ENCODE results near the gene BORCS5. TPM values are rescaled to one million over a fixed set of nuclear protein-coding genes. Genes with fewer than 3 reads are reported as not detected.

BORCS5 gene
- total RNA-seq, 2 donors from 2014 or later: 15.2 to 26.1 TPM

DNA sequence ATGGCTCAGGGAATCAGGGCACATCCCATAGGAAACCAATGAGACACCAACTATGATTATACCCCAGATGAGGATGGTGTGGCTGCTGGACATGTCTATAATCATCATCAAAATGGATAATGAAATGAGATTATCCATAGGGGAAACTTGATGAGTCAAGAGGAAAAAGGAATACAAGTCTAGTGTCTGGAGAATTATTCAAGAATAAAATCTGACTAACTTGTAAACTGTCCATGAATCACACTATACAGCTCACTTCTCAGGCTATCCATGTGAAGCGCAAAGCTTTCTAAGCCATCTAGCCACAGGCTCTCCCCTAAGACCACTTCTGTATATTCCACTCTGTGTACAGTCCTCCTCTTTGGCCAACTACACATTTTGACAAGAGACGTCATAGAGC, 153.3 kb downstream of the BORCS5 start:
- Mint-ChIP-seq H3K27ac (no peak overlapping the region), H3K36me3 (ENCODE audit: low read depth) (peaks cover 6% of the 10 kb centered on the region), H3K4me3 (no peak overlapping the region), H3K27me3 (ENCODE audit: insufficient read depth) (no peaks in the 10 kb centered on the region), H3K4me1 (peaks cover 35% of the 10 kb centered on the region), H3K9me3 (no peaks in the 10 kb centered on the region)
- no peak for DNase-seq
- Histone ChIP-seq H3K27ac (ENCODE audit: low read depth, low read length) (no peak overlapping the region), H3K9ac (ENCODE audit: extremely low read depth, low read length, poor library complexity, severe bottlenecking) (no peak overlapping the region), H3K4me1 (ENCODE audit: control insufficient read depth, insufficient read depth, low read length) (peaks cover 11% of the 10 kb centered on the region), H3K36me3 (ENCODE audit: control insufficient read depth, insufficient read depth, low read length) (peaks cover 14% of the 10 kb centered on the region), H3K9me3 (ENCODE audit: control insufficient read depth, low read length) (no peaks in the 10 kb centered on the region), H3K4me3 (ENCODE audit: low read length) (no peak overlapping the region), H3K27me3 (ENCODE audit: control insufficient read depth, insufficient read depth, low read length, poor library complexity, severe bottlenecking) (no peaks in the 10 kb centered on the region)
- TF ChIP-seq, protein P1, sequence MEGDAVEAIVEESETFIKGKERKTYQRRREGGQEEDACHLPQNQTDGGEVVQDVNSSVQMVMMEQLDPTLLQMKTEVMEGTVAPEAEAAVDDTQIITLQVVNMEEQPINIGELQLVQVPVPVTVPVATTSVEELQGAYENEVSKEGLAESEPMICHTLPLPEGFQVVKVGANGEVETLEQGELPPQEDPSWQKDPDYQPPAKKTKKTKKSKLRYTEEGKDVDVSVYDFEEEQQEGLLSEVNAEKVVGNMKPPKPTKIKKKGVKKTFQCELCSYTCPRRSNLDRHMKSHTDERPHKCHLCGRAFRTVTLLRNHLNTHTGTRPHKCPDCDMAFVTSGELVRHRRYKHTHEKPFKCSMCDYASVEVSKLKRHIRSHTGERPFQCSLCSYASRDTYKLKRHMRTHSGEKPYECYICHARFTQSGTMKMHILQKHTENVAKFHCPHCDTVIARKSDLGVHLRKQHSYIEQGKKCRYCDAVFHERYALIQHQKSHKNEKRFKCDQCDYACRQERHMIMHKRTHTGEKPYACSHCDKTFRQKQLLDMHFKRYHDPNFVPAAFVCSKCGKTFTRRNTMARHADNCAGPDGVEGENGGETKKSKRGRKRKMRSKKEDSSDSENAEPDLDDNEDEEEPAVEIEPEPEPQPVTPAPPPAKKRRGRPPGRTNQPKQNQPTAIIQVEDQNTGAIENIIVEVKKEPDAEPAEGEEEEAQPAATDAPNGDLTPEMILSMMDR (conservative IDR thresholded peaks at IDR 0.05): no peak
- 89 to 100% methylated on average over 2 of the region's 2 CpGs for WGBS, 2 experiments (ENCODE audit: insufficient coverage in 1 of 2, insufficient read length in 1 of 2)

DNA sequence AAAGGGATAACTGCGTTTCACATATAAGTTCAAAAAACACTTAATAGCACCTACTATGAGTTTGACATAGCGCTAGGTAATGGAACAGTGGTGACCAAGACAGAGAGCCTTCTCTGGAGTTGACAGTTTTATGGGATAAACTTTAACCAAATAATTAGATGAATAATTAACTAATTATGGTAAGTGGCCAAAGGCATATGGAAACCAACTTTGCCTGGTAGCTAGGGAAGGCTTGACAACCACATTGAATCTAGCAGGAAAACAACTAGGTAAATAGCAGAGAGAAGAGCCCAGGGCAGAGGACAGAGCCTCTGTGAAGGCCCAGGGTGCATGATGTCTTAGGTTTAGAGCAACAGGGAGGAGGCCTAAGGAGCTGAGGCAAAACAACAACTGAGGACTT, 153.7 kb downstream of the BORCS5 start:
- H3K27me3 Mint-ChIP-seq (ENCODE audit: insufficient read depth): no peaks in the 10 kb centered on the region
- H3K4me3 Mint-ChIP-seq: no peak overlapping the region
- H3K27me3 ChIP-seq (ENCODE audit: control insufficient read depth, insufficient read depth, low read length, poor library complexity, severe bottlenecking): no peaks in the 10 kb centered on the region
- H3K9me3 ChIP-seq (ENCODE audit: control insufficient read depth, low read length): no peaks in the 10 kb centered on the region
- H3K27ac Mint-ChIP-seq: no peak overlapping the region
- 86% methylated on average over 1 of the region's 2 CpGs; no CpG with 5 or more reads in 1 of the 2 experiments for WGBS, 2 experiments (ENCODE audit: insufficient coverage in 1 of 2, insufficient read length in 1 of 2)
- H3K4me3 ChIP-seq (ENCODE audit: low read length): no peak overlapping the region
- peaks cover 31% of the 10 kb centered on the region for H3K4me1 Mint-ChIP-seq
- peaks cover 7% of the 10 kb centered on the region for H3K4me1 ChIP-seq (ENCODE audit: control insufficient read depth, insufficient read depth, low read length)
- peaks cover 14% of the 10 kb centered on the region for H3K36me3 ChIP-seq (ENCODE audit: control insufficient read depth, insufficient read depth, low read length)
- H3K9me3 Mint-ChIP-seq: no peaks in the 10 kb centered on the region
- TF ChIP-seq, protein P1 (conservative IDR thresholded peaks at IDR 0.05): no peak
- H3K9ac ChIP-seq (ENCODE audit: extremely low read depth, low read length, poor library complexity, severe bottlenecking): no peak overlapping the region
- H3K27ac ChIP-seq (ENCODE audit: low read depth, low read length): no peak overlapping the region
- peaks cover 10% of the 10 kb centered on the region for H3K36me3 Mint-ChIP-seq (ENCODE audit: low read depth)
- no peak for DNase-seq

DNA sequence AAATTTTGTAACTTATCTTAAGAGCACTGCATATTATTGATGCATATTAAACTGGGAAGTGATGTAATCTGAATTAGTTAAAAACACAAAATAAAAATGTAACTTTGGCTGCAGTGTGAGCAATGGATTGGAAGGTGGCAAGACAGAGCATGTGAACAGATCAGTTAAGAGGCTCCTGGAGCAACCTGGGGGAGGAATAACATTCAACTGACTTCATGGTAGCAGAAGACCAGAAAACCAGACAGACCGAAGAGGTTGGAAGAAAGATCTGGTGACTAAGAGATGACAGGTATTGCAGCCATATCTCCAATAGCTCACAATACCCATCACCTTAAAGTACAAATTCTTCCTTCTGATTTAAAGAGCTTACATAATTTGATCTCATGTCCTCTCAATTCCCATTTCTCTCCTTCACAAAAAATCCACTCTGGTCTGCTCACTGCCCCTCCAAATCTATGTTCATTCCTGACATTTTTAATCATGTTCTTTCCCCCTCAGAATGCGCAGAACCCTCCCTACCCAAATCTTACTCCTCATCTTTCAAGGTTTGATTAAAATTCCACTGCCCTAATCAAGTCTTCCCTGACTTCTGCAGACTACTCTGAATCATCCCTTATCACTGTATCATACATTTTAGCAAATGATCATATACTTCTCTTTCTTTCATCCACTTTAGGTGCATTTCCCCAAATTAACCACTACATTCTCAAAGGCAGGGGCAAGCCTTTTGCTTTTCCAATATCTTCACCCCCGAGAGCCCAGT, 154.3 kb downstream of the BORCS5 start:
- no peak overlapping the region for H3K4me3 Mint-ChIP-seq
- TF ChIP-seq, protein P1 (conservative IDR thresholded peaks at IDR 0.05): no peak
- H3K9ac ChIP-seq (ENCODE audit: extremely low read depth, low read length, poor library complexity, severe bottlenecking): no peak overlapping the region
- H3K9me3 Mint-ChIP-seq: no peaks in the 10 kb centered on the region
- H3K27ac ChIP-seq (ENCODE audit: low read depth, low read length): no peak overlapping the region
- H3K36me3 Mint-ChIP-seq (ENCODE audit: low read depth): peaks cover 10% of the 10 kb centered on the region
- H3K27me3 Mint-ChIP-seq (ENCODE audit: insufficient read depth): no peaks in the 10 kb centered on the region
- no peak overlapping the region for H3K27ac Mint-ChIP-seq
- 96 to 100% methylated on average over 1 to 2 of the region's 3 CpGs for whole genome bisulfite sequencing, 2 experiments (ENCODE audit: insufficient coverage in 1 of 2, insufficient read length in 1 of 2)
- no peaks in the 10 kb centered on the region for H3K9me3 ChIP-seq (ENCODE audit: control insufficient read depth, low read length)
- peaks cover 7% of the 10 kb centered on the region for H3K4me1 ChIP-seq (ENCODE audit: control insufficient read depth, insufficient read depth, low read length)
- DNase-seq: no peak
- H3K4me3 ChIP-seq (ENCODE audit: low read length): no peak overlapping the region
- H3K36me3 ChIP-seq (ENCODE audit: control insufficient read depth, insufficient read depth, low read length): peaks cover 14% of the 10 kb centered on the region
- H3K4me1 Mint-ChIP-seq: peaks cover 26% of the 10 kb centered on the region
- no peaks in the 10 kb centered on the region for H3K27me3 ChIP-seq (ENCODE audit: control insufficient read depth, insufficient read depth, low read length, poor library complexity, severe bottlenecking)
